Measurements from ENCODE around the gene CDH13. TPM values are rescaled to one million over a fixed set of nuclear protein-coding genes. Genes with fewer than 3 reads are reported as not detected.
A peak's percentile ranks its signal among the peaks of the same experiment; 100 is the strongest.

The CDH13 gene
- total RNA-seq, 1 experiment from 2014 or later = 0.89 TPM

DNA sequence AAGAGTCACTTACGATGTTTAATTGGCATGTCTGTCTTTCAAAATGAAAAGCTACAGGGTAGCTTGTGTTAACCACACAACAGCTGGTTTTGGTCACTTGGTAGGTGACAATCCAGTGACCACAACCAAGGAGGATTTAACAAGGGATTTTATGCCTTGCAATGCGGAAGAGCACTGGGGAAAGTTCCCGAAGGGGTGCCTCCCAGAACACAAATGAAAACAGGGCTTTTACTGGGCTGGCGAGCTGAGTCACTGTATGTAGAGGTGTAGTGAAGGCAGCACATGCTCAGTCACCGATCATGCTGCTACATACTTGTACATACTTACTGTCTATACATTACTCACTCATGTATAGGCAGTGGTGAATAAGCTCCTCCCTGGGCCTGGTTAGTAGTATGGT is 483.5 kb downstream of the CDH13 start:
- Histone ChIP-seq H3K27me3 (no peaks in the 10 kb centered on the region), H3K36me3 (no peaks in the 10 kb centered on the region), H3K4me3 (no peak overlapping the region), H3K9me3 (no peaks in the 10 kb centered on the region)
- no peak for DNase-seq

DNA sequence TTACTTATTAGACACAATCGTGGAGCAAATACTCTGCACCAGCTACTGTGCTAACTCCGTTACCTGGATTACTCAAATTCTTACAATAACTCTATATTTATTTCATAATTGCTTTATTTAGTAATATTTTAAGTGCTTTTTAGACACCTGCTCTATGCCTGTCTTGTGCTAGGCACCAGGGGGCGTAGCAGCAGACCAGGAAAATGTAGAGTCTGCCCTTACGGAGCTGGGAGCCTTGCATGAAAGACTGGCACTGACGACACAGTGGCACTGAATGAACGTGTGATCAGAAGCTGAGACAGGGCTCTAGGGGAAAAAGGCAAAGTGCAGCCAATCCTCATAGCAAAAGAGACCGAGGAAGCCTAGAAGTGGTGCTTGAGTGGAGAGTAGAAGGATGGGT is 486.5 kb downstream of the CDH13 start:
- Histone ChIP-seq H3K4me3 (no peak overlapping the region), H3K27me3 (no peaks in the 10 kb centered on the region), H3K9me3 (no peaks in the 10 kb centered on the region), H3K36me3 (no peaks in the 10 kb centered on the region)
- no peak for DNase-seq

DNA sequence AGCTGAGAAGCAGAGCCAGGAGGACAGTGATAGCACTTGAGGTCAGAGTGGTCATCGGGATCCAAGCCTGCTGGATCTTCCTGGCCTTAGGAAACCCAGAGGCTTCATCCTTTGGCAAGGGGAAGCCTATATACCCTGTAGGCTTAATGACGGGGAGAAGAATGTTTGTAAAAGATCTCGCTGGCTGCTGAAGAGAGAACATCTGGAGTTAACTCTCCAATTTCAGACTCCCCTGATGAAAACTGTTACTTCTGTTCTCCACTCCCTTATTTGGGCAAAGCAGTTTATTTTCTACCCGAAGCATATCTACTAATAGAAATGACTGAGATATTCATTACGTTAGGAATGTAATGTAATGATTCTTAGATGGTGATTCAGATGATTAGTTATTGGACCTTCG is 487.0 kb downstream of the CDH13 start:
- Histone ChIP-seq H3K27me3 (no peaks in the 10 kb centered on the region), H3K9me3 (no peaks in the 10 kb centered on the region), H3K4me3 (no peak overlapping the region), H3K36me3 (no peaks in the 10 kb centered on the region)
- DNase-seq = no peak

DNA sequence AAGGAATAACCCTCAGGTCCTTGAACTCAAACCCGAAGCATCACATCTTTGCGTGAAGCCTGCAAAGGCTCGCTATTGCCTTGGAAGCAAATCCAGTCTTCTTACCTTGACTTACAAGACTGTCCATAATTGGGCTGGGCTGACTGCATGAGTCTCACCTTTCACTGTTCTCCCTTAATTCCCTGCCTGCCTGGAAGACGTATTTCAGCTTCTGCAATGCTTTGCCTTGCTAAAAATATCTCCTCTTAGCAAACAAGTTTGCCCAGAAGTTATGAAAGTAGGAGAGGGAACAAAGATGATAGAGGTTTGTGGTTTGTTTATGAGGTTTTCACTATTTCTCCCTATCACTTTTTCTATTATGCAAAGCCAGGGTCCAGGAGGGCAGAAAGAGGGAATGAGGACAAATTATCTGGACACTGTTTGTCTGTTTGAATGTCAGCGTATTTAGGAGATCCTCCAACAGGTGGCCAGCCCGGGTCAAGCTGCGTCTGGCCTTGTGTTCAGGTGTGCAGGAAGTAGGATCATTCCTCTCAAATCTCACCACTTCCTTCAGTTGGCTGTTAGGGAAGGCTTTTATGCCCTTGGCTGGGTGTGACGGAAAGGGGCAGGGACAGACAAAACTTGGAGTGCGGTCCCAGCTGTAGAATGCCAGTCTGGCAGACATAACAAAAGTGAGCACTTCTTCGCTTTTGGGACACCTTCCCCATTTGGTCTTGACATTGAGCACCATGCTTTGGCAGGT is 488.9 kb downstream of the CDH13 start:
- Histone ChIP-seq H3K4me3 (no peak overlapping the region), H3K9me3 (no peaks in the 10 kb centered on the region), H3K36me3 (no peaks in the 10 kb centered on the region), H3K27me3 (no peaks in the 10 kb centered on the region)
- no peak for DNase-seq

DNA sequence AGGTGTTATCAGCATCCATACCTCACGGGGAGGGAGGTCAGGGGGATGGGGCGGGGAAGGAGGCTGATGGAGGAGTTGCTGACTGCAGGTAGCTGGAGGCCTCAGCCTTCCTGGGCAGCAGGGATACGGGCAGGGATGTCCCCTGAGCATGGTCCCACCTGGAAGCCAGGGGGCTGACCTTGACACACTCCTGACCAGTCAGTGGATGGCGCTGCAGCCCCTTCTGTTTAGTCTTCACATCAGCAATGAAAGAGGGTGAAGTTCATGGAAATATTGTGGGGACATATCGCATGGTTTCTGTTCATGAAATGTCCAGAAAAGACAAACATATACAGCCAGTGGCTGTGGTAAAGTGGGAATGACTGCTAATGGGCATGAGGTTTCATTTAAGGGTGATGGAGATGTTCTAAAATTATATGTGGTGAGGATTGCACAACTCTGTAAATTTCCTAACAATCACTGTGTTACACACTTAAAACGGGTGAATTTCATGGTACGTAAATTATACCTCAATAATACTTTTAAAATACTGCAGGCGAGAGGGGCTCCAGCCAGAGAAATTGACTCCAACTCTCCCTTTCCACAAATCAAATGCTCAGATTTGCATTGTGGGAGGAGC is 489.6 kb downstream of the CDH13 start:
- Histone ChIP-seq H3K36me3 (no peaks in the 10 kb centered on the region), H3K4me3 (no peak overlapping the region), H3K9me3 (no peaks in the 10 kb centered on the region), H3K27me3 (no peaks in the 10 kb centered on the region)
- DNase-seq = no peak

DNA sequence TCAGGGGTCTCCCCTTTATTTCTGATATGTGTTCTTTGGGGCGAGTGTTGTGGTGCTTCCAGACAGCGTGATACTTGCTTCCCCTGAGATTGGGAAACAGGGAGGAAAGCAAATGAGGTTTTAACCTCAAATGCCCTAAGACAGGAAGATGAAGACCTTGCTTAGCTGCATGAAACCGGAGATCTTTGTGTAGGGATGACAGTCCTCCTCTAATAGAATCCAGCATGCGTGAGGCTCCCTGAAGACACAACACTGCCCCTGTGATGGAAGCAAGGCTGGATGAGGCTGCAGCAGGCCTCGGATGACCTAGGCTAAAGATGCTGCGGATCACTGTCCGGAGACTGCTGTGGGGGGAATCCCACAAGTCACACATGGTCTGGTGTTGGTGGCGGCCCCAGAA is 491.0 kb downstream of the CDH13 start:
- Histone ChIP-seq H3K9me3 (no peaks in the 10 kb centered on the region), H3K4me3 (no peak overlapping the region), H3K27me3 (no peaks in the 10 kb centered on the region), H3K36me3 (no peaks in the 10 kb centered on the region)
- DNase-seq = no peak

DNA sequence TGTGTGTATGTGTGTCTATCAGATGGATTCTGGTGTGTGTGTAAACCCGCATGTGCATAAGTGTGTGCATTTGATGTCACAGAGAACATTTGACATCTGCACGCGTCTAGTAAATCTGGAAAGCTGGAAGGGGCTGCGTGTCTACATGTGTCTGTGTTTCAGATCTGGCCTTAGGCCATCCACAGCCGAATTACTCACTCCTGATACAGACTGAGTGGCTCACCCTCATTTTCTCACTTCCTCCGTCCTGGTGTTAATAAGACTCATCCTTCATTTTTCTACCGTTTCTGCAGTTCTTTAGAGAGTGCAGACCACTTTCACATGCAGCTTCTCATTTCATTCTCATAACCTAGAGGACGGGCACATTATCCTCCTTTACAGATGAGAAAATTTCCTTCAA is 491.6 kb downstream of the CDH13 start:
- no peaks in the 10 kb centered on the region for H3K9me3 ChIP-seq
- DNase-seq = no peak
- no peaks in the 10 kb centered on the region for H3K36me3 ChIP-seq
- no peaks in the 10 kb centered on the region for H3K27me3 ChIP-seq
- H3K4me3 ChIP-seq = no peak overlapping the region

DNA sequence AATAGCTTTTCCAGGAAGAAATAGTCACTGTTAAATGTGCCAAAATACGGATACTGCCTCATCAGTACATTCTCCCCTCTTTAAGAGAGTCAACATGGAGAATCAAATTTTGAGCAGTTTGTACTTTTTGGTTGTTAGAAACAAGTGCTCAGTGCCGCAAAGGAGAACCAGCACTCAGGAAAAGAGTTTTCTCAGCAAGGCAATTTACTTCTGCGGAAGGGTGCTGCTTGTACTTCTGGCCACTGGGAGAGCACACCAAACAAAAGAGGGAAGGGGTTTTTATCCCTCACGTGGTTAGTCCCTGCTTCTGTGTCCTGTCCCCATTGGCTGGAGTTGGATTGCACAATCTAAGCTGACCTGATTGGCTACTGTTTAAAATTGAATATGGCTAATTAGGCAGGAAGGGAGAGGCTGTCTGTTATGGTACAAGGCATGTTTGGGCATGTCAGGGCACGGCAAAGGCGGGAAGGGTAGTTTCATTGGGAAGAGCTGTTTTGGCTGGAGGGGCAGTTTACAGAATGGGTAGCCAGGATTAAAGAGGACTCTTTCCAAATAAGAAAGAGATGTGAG is 499.3 kb downstream of the CDH13 start:
- no peak for DNase-seq
- H3K9me3 ChIP-seq = no peaks in the 10 kb centered on the region
- no peaks in the 10 kb centered on the region for H3K27me3 ChIP-seq
- H3K4me3 ChIP-seq = no peak overlapping the region
- H3K36me3 ChIP-seq = no peaks in the 10 kb centered on the region

DNA sequence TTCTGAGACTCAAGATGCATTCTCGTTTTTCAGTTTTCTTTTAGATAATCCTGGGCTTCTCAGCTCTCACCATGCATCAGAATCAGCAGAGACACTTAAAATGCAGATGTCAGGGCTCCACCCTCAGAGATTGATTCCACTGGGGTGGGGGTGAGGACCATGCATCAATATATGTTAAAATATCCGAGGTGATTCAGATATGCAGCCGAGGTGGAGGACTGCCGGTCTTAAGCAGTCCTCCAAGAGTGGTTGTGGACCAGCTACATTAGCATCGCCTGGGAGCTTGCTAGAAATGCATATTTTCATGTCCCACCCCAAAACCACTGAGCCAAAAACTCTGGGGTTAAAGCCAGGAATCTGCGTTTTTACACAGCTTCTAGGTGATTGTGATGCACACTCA is 501.3 kb downstream of the CDH13 start:
- Histone ChIP-seq H3K27me3 (no peaks in the 10 kb centered on the region), H3K4me3 (no peak overlapping the region), H3K36me3 (no peaks in the 10 kb centered on the region), H3K9me3 (no peaks in the 10 kb centered on the region)
- no peak for DNase-seq

DNA sequence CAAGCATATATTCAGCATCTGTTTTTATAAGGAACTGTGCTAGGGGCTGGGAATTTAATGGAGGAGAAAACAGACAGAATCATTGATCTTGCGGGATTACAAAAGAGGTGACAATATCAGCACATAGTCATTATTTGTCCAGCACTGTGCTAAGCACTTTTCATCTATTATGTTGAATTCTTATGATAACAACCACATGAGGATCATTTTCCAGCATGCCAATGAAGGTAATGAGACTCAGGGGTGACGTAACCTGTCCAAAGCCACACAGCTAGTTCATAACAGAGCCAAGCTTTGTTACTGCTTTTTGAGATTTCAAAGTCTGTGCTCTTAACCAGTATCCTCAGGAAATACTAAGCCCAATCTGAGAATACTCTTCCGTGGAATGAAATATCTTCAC is 503.3 kb downstream of the CDH13 start:
- Histone ChIP-seq H3K27me3 (no peaks in the 10 kb centered on the region), H3K36me3 (no peaks in the 10 kb centered on the region), H3K9me3 (no peaks in the 10 kb centered on the region), H3K4me3 (no peak overlapping the region)
- DNase-seq = no peak

DNA sequence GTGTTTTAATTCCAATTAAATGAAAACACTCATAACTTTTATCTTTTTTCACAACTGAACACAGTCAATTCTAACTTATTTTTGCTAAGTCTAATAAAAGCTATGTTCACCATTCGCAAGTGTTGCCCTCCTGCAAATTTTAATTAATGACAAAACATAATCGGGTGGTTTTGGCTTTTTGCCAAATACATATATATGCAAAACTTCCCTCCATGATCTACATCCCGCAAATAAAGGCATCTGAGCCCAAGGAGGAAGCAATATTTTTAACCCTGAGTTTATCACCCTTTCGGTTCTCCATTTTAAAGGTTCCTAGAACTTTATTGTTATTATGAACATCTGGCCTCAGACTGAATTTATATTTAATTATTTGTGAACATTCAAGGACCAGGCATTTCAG is 507.9 kb downstream of the CDH13 start:
- no peaks in the 10 kb centered on the region for H3K27me3 ChIP-seq
- DNase-seq = no peak
- H3K36me3 ChIP-seq = no peaks in the 10 kb centered on the region
- no peak overlapping the region for H3K4me3 ChIP-seq
- H3K9me3 ChIP-seq = no peaks in the 10 kb centered on the region

DNA sequence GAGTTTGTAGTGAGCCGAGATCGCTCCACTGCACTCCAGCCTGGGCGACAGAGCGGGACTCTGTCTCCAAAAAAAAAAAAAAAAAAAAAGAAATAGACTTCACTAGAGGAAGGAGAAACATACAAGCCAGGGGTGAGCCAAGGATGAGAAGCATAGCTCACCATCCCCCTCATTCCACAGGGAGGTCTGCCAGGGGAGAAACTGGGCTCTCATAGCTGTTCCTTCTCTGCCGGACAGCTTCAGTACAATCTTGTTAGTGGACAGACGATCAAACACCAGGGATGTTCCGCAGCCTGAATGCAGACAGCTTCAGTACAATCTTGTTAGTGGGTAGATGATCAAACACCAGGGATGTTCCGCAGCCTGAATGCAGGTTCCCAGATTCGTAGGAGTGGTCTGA is 509.6 kb downstream of the CDH13 start:
- no peak for DNase-seq
- Histone ChIP-seq H3K9me3 (no peaks in the 10 kb centered on the region), H3K27me3 (no peaks in the 10 kb centered on the region), H3K4me3 (no peak overlapping the region), H3K36me3 (no peaks in the 10 kb centered on the region)

DNA sequence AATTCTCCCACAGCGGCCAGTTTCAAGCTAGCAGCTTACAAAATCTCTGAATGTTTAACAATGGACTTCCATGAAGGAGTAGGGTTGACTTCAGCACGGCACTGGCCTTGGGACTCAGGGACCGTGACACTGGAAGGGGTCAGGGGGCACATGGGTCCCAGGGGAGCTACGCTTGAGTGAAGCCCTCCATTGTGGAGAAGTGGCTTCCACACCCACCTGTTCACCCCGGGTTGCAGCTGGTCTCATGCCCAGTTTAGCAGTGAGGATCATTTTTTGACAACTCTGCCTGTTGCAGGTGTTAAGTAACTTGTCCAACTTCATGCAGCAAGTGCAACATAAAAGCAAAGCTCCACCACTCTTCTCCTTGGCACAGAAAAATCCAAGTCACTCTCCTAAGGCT is 510.2 kb downstream of the CDH13 start:
- no peak for DNase-seq

DNA sequence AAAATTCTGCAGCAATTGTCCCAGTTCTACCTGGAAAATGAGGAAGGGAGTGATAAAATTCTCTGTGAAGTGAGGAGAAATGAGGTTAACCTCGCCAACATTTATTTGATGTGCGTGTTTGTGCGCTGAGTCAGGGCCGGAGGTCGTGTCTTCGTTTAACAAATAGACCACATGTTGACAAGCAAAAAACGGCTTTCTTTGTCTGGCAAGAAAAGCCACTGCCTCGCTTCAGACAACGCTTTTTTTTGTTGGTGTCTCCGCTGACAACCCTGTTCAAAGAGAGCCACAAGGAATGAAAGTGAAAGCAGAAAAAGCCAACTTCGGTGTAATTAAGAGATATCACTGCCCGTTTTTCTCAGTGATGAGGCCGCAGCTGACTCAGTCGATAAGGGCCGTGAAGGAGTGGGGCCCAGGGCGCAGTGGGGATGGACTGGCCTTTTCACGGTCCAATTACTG is 510.6 kb downstream of the CDH13 start:
- no peaks in the 10 kb centered on the region for H3K9me3 ChIP-seq
- H3K4me3 ChIP-seq = peak overlapping the region; percentile 24
- no peaks in the 10 kb centered on the region for H3K36me3 ChIP-seq
- DNase-seq = peak; percentile 32
- no peaks in the 10 kb centered on the region for H3K27me3 ChIP-seq

More for the DNA sequence above, 510.2 kb downstream of the CDH13 start:
- Histone ChIP-seq H3K9me3 (no peaks in the 10 kb centered on the region), H3K27me3 (no peaks in the 10 kb centered on the region), H3K36me3 (no peaks in the 10 kb centered on the region), H3K4me3 (no peak overlapping the region)

DNA sequence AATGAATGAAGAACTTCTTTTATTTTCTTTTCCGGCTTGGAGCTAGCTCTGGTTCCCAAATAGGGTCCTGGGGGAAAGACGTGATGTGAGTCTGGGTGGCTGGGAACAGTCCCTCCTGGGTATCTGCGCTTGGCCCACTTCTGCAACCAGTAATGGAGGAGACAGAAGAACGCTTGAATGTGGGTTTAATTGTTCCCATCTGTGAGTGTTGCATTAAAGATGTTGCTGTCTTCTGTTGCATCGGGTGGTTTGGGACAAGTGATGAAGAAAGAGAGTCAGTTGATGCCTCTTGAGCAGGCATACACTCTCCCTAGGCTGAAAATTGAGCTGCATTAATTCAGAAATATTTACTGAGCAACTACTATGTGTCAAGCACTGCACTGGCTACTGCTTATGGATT is 511.1 kb downstream of the CDH13 start:
- H3K27me3 ChIP-seq = no peaks in the 10 kb centered on the region
- H3K9me3 ChIP-seq = no peaks in the 10 kb centered on the region
- no peaks in the 10 kb centered on the region for H3K36me3 ChIP-seq
- DNase-seq = no peak
- H3K4me3 ChIP-seq = no peak overlapping the region

DNA sequence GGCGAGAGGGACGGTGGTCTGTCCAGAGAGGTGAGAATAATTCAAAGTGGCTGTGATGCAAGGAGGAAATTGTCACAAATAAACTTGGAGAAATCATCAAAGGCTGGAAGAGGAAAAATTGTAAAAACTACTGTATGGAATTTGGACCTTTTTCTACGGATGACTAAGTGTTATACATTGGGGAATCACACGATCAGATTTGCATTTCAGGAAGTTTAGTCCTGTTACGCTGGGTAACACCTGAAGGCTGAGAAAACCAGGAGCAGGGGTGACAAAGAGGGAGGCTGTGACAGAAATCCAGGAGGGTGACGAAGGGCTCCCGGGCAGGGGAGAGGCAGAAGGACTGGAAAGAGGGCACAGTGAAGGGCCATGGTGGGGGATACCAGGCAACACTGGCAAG is 511.7 kb downstream of the CDH13 start:
- Histone ChIP-seq H3K27me3 (no peaks in the 10 kb centered on the region), H3K4me3 (no peak overlapping the region), H3K9me3 (no peaks in the 10 kb centered on the region), H3K36me3 (no peaks in the 10 kb centered on the region)
- DNase-seq = no peak

DNA sequence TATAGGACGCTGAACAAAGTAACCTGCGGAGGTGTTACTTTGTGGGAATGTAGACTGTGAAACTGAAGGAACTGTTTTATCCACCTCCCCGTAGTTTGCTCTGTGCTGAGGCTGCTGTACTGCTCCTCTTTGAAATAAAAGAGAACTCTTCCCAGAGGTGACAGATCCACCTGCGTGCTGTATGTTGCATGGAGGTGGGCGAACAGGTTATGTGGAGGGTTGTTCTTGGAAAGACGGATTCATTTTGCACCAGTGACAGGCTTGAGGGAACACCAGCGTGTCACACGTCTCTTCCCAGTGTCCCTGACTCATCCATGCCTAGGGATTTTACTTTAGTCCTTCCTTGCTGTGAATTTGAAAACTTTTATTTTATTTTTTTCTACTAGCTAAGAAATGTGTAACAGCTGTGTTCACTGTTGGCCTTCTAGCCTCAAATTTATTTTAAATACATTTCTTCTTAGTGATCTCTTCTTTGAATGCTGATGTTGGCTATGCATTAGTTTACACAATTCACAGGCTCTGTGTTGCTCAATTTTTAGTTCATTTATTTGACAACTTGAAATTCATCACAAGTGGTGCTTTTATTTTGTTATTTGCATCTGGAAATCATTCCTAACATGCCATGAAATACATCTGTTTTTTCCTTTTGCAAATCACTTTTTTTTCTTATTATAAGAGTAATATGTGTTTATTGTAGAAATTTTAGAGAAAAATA is 512.4 kb downstream of the CDH13 start:
- DNase-seq = no peak
- Histone ChIP-seq H3K36me3 (no peaks in the 10 kb centered on the region), H3K4me3 (no peak overlapping the region), H3K27me3 (no peaks in the 10 kb centered on the region), H3K9me3 (no peaks in the 10 kb centered on the region)
